A673 (cell line): Measurements from ENCODE around the gene KLHDC4.

ENCODE experiments used
- EZH2 ChIP-seq: fragments of 200-600 bp; sonication (generic); IDR thresholded peaks from 2 replicates; pipeline ENCODE4 v1.6.1; 2017; ENCODE audit warnings: borderline replicate concordance, low read depth, mild to moderate bottlenecking, mixed read lengths, antibody characterized with exemption, low read length; ENCODE audit not compliant: poor library complexity, severe bottlenecking
- TF ChIP-seq, protein P1 (sequence below): fragments of 300-800, 200-600 bp; sonication (generic); conservative IDR thresholded peaks from 2 replicates; pipeline ENCODE4 v1.5.1; 2017; ENCODE audit warnings: low read depth, mild to moderate bottlenecking, antibody characterized with exemption, low read length, moderate library complexity, mixed read lengths

DNA sequence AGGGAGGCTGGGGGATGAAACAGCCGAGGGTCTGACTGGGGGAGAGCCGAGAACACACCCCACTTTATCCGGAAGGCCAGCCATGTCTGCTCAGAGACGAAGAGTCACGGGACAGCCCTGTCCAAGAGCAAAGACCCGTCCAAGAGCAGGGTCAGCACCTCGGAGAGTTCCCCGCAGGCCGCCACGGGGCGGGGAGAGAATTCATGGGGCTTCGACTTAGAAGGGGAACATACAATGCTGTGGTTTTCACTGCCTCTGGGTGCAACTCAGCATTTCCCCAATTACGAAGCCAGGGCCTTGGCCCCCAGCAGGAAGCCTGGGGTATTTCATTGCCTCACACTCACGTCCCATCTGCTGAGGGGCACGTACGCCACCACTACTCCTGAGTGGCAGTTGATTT is 104.2 kb downstream of the KLHDC4 start:
- TF ChIP-seq, protein P1, sequence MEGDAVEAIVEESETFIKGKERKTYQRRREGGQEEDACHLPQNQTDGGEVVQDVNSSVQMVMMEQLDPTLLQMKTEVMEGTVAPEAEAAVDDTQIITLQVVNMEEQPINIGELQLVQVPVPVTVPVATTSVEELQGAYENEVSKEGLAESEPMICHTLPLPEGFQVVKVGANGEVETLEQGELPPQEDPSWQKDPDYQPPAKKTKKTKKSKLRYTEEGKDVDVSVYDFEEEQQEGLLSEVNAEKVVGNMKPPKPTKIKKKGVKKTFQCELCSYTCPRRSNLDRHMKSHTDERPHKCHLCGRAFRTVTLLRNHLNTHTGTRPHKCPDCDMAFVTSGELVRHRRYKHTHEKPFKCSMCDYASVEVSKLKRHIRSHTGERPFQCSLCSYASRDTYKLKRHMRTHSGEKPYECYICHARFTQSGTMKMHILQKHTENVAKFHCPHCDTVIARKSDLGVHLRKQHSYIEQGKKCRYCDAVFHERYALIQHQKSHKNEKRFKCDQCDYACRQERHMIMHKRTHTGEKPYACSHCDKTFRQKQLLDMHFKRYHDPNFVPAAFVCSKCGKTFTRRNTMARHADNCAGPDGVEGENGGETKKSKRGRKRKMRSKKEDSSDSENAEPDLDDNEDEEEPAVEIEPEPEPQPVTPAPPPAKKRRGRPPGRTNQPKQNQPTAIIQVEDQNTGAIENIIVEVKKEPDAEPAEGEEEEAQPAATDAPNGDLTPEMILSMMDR = no peak
- no peak for TF ChIP-seq EZH2
